Globus pallidus (tissue), 1 donor: ENCODE data around the gene POLE.
"Not testable (repeated sequence)": the region's sequence is repeated elsewhere in the genome, so short reads cannot be mapped to it uniquely, and the experiment has no call there.

ENCODE experiments used
- DNase-seq: peaks from one replicate; pipeline ENCODE4 v3.0.0-alpha.2; 2015; ENCODE audit warnings: low spot score

Gene POLE

DNA sequence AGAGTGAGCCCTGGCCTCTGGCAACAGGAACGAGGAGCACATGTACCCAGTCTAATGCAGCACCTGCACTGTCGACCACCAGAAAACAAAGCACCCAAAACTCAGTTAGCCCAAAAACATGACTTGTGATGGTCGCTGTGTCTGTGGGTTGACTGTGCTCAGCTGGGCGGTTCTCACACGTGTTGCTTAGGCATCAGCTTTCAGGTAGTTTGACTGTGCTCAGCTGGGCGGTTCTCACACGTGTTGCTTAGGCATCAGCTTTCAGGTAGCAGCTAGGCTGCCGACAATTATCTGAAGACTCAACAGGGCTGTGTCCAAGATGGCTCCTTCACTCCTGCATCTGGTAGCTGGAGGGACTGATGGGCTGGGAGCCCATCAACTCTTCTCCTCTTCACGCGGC lies 75.5 kb downstream of the POLE start:
- DNase-seq: no peak

DNA sequence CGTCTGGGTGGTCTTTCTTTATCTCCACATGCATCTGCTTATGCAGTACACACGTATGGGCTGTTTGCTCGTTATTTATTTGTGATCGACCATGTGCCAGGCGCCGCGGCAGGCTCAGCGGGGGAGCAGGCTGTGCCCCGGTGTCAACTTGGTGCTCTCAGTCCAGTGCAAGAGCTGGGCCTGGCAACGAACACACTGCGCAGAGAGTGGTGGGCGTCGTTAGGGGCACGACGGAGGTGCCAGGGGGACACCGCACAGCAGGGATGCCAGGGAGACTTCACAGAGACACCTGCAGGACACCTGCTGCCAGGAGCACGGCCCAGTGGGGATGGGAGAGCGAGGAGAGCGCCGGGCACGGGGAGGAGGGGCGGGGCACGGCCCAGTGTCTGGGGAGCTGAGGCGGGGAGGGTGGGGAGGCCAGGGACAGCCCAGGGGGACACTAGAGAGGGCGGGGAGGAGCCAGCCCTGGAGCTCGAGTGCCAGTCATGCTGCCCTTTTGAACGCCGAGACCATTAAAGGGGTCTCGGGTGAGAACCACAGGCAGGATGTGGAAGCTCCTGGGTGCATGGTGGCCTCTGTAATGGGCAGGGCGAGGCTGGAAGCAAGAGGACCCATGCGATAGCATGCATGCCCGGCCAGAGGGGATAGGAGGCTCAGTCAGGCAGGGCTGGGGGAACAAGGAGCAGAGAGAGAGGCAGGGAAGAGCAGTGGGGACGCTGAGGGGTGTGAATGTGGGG lies 76.1 kb downstream of the POLE start:
- DNase-seq: no peak

- DNase-seq: no peak
These were observed 76.9 kb downstream of the POLE start, which contains the start of gene LRCOL1 for GRCh38 chr12:132610051-132610759. Gene LRCOL1, minus strand, starts transcription at chr12:132610582. Its CDS starts 4,331 bp downstream, at chr12:132606251.

DNA sequence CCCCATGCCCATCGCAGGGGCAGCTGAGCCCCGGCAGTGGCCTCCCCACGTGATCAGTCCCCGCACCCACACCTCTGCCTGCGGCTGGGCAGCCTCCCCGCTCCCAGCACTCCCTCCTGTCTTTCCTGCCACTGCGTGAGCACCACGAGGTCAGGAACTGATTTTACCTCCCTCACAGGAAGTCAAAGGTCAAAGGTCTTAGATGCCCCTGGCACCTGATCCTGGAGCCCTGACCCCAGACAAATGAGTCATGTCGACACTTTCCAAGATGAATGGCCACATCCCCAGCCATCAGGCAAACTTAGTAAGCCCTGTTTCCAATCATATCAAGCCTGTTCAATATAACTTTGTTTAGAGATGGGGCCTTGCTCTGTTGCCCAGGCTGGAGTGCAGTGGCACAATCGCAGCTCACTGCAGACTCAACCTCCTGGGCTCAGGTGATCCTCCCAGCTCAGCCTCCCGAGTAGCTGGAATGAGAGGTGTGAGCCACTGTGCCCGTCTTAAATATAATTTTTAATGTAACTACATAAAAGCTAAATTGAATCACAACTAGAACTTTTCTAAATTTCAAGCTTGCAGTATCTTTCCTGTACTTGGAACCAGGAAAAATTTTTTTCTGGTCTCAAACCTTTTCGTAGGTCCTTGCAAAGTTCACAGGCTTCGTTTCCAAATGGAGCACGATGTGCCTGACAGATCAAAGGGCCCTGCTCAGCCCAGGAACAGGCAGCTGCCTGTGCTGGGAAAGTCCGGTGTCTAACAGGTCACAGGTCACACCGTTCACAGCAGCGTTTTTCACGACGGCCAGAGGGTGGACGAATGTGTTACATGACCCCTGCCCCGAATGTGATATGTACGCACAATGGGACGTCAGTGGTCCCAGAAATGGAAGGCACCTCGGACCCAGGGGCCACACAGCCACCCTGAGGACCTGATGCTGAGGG lies 78.6 kb downstream of the POLE start:
- DNase-seq: no peak

DNA sequence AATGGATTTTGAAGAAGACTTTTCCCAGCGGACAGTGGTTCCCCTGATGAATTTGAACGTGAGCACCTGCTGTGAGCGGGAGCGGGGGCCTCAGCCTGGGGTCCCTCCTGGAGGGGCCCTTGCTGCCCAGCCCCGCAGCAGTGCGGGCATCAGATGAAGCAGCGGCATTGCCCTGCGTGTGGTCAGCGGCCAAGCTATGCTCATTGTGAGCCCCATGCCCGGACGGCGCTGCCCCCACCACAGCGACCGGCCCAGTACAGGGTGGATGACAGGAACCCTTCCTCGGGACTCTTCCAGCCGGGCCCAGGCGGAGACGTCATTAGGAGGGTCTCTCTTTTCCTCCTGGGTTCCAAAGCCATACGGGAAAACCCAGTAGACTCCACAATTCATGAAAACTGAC lies 80.2 kb downstream of the POLE start:
- no peak for DNase-seq

- DNase-seq: no peak
These were observed 80.7 kb downstream of the POLE start for GRCh38 chr12:132606466-132606865.

GRCh38 chr12:132605892-132606291 lies 81.2 kb downstream of the POLE start:
- no peak for DNase-seq

DNA sequence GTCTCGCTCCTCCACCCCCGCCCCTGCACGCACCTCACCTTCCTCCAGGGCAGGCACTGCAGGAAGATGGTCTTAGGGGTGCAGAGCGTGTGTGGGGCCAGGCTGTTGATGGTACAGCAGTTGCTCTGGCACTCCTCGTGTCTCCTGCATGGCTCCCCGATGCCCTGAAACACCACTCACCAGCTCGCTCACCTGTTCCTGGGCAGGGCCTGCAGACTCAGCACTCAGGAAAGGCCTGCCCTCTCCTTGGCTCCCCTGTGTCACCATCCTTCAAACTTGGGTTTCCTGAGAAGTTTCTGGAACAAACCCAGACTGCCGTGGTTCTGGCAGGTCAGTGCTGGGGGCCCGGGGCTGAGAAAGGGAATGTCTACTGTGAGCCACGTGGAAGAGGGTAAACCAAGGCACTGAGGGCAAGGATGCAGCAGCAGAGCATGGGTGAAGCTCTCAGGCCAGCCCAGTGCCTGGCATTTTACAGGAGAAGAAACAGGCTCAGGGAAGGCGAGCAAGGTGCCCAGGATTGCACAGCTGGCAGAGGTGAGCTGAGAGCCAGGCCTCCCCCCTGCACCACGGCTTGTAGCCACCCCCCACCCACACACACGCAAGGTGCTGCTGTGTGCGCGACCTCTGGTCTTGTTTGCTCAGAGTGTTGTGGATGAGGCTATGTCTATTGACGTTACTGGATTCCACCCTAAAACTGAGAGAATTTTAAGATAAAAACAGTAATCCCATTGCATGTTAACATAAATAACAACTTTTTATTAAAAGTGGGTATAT lies 82.3 kb downstream of the POLE start:
- DNase-seq: no peak

DNA sequence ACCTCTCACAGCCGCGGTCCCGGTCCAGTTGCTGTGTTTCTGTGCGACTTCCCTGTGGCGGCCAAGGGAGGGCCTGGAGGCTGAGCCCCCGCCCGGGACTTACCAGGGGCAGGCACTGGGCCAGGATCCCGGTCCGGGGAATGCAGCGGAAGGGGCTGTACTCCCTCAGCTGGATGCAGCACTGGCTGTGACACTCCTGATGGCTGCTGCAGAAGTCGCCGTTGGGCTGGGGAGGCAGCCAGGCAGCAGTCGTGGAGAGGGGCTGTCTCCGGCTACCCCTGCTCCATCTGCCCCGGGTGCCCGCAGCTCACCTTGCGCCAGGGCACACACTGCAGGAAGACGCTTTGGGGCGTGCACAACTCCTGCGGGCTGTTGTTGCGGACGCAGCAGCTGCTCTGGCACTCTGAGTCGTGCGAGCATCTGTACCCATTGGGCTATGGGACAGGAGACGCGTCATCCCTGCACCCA lies 83.0 kb downstream of the POLE start:
- DNase-seq: no peak

- no peak for DNase-seq
These were observed 83.6 kb downstream of the POLE start for GRCh38 chr12:132603240-132604150.

DNA sequence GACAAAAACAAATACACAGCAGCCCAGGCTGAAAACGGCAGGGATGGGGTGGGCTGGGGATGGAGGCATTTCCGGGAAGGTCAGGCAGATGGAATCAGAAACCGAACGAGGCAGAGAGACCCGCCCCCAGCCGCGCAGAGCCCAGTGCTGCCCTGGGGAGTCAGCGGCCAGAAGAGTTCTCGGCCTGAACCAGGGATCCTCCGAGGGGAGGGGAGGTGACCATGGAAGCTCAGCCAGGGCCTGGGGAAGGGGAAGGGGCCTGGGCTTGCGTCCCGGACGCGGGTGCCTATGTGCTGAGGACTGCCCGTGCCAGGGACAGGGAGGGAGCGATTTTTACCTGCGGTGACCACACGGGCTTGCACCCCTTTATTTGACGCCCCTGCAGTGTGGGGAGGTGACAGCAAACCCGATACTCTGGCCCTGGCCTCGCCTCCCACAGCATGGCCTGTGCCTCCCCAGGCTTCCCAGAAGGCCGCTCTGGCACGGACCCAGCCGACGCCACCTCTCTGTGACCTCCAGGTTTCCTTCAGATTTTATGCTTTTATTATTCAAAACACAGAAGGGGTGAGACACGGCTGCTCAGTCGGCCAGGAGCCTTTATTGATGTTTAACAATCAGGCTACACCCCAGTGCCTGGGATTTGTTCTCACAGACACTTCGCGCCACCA lies 84.4 kb downstream of the POLE start:
- no peak for DNase-seq

DNA sequence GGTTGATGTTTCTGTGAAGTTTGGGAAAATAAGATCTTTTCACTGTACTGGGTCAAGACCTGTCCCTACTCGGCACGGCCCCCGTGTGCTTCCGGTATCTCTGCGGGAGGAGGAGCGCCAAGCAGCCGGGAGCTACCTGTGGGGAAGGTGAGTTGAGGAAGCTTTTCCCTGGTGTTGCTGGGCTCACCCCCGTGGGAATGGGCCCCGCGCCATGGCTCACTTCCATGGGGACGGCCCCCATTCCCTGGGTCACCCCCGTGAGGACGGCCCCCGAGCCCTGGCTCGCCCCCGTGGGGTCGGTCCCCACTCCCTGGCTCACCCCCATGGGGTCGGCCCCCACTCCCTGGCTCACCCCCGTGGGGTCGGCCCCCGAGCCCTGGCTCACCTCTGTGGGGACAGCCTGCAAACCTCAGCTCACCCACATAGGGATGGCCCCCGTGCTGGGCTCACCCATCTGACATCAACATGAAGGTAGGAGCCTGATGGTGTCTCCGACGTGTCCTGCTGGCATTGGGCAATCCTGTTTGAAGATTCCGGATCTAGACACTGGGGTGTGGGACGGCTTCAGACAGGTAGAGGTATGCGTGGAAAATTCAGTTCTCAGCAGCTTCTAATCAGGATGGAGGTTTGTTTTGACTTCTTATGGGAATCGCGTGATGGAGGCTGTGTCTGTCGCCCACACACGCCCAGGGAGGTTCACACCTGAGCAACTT lies 85.8 kb downstream of the POLE start:
- DNase-seq: no peak

GRCh38 chr12:132600048-132601032 lies 86.8 kb downstream of the POLE start:
- peak; percentile 40 for DNase-seq

DNA sequence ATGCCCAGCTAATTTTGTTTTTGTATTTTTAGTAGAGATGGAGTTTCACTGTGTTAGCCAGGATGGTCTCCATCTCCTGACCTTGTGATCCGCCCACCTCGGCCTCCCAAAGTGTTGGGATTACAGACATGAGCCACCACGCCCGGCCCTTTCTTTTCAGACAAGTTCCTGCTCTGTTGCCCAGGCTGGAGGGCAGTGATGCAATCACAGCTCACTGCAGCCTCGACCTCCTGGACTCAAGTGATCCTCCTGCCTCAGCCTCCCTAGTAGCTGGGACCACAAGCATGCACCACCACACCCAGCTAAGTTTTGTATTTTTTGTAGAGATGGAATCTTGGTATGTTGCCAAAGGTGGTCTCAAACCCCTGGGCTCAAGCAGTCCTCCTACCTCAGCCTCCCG lies 87.6 kb downstream of the POLE start:
- not testable (repeated sequence) for DNase-seq

GRCh38 chr12:132597333-132598316 lies 89.5 kb downstream of the POLE start:
- no peak for DNase-seq

DNA sequence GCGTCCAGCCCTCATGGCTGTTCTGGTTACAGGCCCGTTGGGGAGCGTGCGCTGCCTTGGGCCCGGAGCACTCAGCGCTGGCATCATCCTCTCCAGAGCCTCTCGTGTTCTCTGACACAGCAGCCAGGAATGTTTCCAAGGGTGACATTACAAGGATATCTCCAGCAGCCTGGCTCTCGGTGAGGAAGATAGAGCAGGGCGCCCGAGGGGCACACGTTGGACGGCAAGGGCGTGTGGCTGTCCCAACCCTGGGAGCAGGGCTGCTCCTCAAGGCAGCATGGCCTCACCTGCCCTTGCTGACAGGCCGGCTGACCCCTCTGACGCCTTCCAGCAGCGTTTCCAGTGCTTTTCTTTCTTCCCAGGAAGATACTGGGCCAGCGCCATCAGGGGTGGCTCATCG lies 91.1 kb downstream of the POLE start:
- no peak for DNase-seq

DNA sequence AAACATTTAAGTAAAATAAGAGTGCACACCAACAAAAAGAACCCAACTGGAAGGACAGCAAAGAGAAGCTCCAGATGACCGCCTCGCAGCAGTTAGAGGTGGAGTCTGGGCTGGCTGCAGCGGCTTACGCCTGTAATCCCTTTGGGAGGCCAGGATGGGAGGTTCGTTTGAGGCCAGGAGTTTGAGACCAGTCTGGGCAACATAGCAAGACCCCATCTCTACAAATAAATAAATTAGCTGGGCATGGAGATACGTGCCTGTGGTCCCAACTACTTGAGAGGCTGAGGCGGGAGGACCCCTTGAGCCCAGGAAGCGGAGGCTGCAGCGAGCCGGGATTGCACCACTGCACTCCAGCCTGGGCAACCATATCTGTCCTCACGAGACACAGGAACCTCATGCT lies 92.0 kb downstream of the POLE start:
- DNase-seq: no peak
